ENCODE results near the gene USF1.
A peak's percentile ranks its signal among the peaks of the same experiment; 100 is the strongest.

USF1 gene

DNA sequence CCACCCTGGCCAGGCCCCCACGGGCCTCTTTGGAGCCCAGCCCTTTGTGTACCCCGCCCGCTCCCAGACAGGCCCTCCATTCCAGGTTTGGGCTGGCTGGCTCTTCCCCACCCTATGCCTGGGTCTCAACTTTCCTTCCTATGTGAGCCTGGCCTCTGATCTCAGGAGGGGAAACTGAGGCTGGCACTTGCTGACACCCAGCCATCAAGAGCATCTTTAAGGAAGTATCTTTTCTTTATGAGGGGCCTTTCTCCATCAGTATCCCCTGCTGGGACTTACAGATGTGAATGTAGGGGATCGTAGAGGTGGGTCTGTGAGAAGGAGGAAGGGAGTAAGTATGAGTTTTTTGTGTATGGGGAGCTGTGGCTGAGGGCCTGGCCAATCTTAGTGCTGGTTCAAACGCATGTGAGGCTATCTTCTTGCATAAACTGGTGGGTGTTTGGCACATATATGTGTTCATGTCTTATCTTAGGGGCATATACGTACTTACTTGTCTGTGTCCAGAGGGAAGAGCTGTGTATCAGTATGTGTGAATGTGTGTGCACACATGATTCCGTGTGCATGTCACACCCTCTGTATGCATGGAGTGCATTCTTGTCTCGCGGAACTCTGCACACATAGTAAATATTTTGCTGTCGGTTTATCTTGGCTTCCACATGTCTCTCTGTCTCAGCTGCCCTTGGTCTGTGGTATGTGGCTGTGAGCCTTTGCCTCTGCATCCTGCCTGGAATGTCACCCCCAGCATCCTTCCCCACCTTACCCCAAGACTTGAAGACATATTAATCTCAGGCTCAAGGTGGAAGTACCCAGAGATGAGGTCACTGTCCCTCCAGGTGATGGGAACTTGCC lies 38.2 kb upstream of the USF1 start:
- Mint-ChIP-seq H3K4me1 (ENCODE audit: low read depth) (peaks cover 4% of the 10 kb centered on the region), H3K27me3 (ENCODE audit: low read depth) (no peaks in the 10 kb centered on the region), H3K27ac (no peak overlapping the region), H3K4me3 (no peak overlapping the region), H3K9me3 (no peaks in the 10 kb centered on the region), H3K36me3 (ENCODE audit: low read depth) (no peaks in the 10 kb centered on the region)

DNA sequence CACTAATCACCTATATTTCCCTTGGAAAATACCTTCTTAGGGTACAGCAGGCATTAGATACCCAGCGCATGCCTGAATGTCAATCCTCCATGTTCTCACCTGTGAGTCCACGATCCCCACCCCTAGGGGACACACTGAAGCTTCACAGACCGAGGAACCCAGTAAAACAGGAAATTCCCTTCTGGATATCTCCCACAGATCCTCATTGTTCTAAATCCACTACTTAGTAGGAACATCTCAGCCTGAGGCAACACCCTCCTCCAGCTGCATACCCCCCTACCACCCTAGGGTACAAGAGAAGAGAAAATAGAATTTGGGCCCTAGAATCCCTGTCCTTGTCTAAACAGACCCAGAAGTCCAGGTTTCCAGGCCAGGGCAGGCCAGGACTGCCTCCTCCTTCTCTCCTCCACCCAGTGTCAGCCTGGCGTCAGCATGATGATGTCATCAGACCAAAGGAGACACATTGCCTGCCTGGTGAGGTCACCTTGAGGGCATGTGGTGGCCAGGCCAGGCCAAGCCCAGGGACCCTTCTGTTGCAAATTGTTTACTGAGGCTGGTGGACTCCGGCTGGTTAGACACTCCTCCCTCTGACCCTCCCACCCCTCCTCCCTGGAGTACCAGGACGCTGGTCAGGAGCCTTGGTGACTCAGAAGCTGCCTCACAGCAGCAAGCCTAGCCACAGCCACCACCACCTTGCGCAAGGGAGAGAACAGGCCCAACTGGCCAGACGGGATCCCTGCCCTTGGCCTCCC lies 37.4 kb upstream of the USF1 start:
- H3K4me3 Mint-ChIP-seq: no peak overlapping the region
- H3K36me3 Mint-ChIP-seq (ENCODE audit: low read depth): no peaks in the 10 kb centered on the region
- H3K4me1 Mint-ChIP-seq (ENCODE audit: low read depth): peaks cover 4% of the 10 kb centered on the region
- H3K27ac Mint-ChIP-seq: no peak overlapping the region
- H3K9me3 Mint-ChIP-seq: no peaks in the 10 kb centered on the region
- H3K27me3 Mint-ChIP-seq (ENCODE audit: low read depth): no peaks in the 10 kb centered on the region

DNA sequence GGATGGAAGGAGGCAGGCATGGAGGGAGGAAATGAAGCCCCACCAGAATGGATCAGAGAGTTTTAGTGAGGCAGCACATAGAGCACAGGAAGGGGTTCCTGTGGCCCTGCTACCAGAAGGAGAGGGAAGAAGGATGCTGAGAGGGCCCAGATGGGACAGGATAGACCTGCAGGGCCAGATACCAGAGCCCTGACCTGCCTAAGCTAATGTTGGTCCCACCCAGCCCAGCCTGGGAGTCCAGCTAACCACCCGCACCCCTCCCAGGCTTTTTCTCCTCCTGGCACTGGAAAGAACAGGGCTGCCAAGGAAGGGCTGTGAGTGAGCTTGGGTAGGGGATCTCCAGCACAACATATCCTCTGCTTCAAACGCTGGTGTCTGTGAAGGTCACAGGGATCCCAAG lies 36.7 kb upstream of the USF1 start:
- H3K4me1 Mint-ChIP-seq (ENCODE audit: low read depth): peaks cover 3% of the 10 kb centered on the region
- H3K27ac Mint-ChIP-seq: no peak overlapping the region
- no peaks in the 10 kb centered on the region for H3K27me3 Mint-ChIP-seq (ENCODE audit: low read depth)
- no peak overlapping the region for H3K4me3 Mint-ChIP-seq
- no peaks in the 10 kb centered on the region for H3K9me3 Mint-ChIP-seq
- H3K36me3 Mint-ChIP-seq (ENCODE audit: low read depth): no peaks in the 10 kb centered on the region

DNA sequence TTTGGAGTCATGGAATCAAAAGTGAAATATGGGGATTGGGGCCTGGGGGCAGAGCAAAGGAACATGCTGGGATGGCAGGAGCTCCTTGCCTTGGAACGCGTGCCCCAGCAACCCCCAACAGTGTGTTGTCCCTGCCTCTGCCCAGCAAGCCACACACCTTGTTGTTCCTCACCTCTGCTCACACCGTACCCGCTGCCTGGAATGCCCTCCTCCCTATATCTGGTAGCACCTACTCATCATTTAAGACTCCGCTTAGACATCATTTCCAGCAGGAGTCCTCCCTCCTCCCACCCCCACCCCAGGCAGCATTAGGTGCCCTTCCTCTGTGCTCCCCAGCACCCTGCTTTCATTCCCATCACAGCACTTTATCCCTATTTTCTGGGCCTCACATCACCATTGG lies 35.7 kb upstream of the USF1 start:
- H3K27me3 Mint-ChIP-seq (ENCODE audit: low read depth): no peaks in the 10 kb centered on the region
- H3K36me3 Mint-ChIP-seq (ENCODE audit: low read depth): no peaks in the 10 kb centered on the region
- H3K4me1 Mint-ChIP-seq (ENCODE audit: low read depth): peaks cover 3% of the 10 kb centered on the region
- no peak overlapping the region for H3K4me3 Mint-ChIP-seq
- H3K9me3 Mint-ChIP-seq: no peaks in the 10 kb centered on the region
- H3K27ac Mint-ChIP-seq: no peak overlapping the region

DNA sequence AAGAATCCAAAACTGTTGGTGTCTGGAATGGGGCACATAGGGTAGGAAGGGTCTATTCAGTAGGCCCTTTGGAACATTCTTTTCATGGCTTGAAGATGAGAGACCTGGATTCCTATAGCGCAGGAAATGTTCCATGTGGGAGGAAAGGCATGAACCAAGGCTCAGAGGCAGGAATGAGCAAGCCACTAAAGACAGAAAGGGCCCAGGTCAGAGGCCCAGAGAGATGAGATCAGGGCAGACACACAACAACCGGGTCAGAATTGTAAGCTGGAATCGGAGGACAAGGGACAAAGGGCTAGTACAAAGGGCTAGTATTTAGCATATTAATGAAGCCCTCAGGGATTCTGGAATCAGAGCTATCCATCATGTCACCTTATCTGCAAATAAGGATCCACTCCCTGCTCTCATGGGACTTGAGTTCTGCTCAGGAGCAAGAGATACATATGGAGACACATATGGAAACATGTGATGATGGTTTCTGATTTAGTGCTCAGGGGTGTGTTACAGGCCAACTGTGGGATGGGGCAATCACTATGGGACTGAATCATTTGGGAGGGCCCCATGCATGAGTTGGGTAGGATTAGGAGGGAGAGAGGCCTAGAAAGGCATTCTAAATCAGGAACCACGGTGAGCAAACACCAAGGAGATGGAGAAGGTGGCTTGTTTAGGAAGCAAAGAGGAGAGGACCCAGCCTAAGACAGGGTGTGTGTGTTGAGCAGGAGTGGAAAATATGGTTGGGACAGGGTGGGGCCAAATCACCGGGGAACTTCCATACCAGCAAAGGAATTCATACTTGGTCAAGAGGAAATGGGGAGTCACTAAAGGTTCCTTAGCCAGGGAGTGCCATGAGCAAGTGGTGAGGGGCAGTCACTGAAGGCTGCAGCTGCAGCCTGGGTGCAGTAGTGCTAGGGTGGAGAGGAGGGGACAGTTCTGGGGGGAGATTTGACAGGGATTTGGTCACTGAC lies 34.9 kb upstream of the USF1 start:
- Mint-ChIP-seq H3K9me3 (no peaks in the 10 kb centered on the region), H3K27me3 (ENCODE audit: low read depth) (no peaks in the 10 kb centered on the region), H3K4me1 (ENCODE audit: low read depth) (peaks cover 4% of the 10 kb centered on the region), H3K36me3 (ENCODE audit: low read depth) (no peaks in the 10 kb centered on the region), H3K4me3 (no peak overlapping the region), H3K27ac (no peak overlapping the region)

DNA sequence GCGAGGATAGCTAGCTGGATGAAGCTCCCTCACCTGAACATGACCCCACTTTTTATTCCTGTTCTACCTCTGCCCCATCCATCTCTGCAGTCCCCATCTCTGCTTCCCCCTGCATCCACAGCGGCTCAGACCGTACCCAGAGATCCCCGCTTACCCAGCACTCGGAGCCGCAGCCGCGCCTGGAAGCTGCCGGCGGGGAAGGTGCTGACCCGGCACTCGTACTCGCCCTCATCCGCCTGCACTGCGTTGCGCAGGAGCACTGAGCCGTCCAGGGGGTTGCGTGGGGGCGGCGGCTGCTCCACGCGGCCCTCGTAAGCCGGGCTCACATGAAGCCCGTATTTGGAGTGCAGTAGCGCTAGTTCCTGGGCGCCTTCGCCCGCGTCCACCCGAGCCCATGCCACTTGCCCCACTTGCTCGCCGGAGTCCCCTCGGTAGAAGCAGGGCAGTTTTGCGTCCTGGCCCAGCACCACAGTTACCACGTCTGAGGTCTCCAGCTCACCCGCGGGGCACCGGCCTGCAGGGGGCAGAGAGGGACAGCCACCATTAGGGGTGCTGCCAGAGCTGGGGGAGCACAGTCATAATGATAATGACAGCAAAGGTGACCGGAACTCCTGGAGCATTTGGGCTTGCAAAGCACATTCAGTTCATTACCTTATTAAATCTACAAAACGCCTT lies 33.8 kb upstream of the USF1 start:
- Mint-ChIP-seq H3K27ac (no peak overlapping the region), H3K4me1 (ENCODE audit: low read depth) (peaks cover 4% of the 10 kb centered on the region), H3K27me3 (ENCODE audit: low read depth) (no peaks in the 10 kb centered on the region), H3K9me3 (no peaks in the 10 kb centered on the region), H3K4me3 (no peak overlapping the region), H3K36me3 (ENCODE audit: low read depth) (no peaks in the 10 kb centered on the region)

DNA sequence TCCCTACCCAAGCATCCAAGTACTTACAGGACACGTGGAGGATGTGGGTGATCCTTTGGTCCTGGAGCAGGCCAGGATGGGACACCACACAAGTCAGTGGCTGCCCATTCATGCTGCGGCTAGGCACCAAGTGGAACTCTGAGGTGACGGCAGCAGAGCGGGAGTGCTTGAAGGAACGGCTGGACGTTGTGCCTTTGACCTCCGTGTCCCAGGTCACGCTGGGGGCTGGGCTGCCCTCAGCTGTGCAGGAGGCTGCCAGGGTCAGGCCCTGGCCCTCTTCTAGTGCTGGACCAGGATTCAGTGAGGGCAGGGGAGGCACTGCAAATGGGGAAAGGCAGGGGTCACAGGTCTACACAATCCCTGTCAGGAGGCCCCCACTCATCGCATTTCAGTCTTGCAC lies 31.6 kb upstream of the USF1 start:
- no peaks in the 10 kb centered on the region for H3K27me3 Mint-ChIP-seq (ENCODE audit: low read depth)
- H3K36me3 Mint-ChIP-seq (ENCODE audit: low read depth): no peaks in the 10 kb centered on the region
- peaks cover 12% of the 10 kb centered on the region for H3K4me1 Mint-ChIP-seq (ENCODE audit: low read depth)
- no peak overlapping the region for H3K4me3 Mint-ChIP-seq
- H3K27ac Mint-ChIP-seq: no peak overlapping the region
- H3K9me3 Mint-ChIP-seq: no peaks in the 10 kb centered on the region

DNA sequence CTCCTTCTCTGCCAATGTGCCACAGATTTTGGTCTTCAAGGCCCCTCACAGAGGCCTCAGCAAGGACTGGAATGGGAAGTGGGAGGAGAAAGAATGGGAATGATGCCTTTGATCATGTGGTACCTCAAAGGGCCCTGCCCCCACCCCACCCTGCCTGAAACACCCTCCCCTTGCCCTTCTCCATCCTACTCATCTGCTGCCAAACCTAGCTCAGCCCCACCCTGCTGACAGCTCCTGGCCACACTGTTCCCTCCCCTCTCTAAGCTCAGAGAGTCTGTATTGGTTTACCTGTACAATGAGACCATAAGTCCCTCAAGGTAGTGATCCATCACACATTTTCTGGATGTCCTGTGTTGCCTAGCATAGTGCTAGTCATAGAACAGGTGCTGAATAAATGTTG lies 30.6 kb upstream of the USF1 start:
- no peak overlapping the region for H3K4me3 Mint-ChIP-seq
- no peaks in the 10 kb centered on the region for H3K36me3 Mint-ChIP-seq (ENCODE audit: low read depth)

DNA sequence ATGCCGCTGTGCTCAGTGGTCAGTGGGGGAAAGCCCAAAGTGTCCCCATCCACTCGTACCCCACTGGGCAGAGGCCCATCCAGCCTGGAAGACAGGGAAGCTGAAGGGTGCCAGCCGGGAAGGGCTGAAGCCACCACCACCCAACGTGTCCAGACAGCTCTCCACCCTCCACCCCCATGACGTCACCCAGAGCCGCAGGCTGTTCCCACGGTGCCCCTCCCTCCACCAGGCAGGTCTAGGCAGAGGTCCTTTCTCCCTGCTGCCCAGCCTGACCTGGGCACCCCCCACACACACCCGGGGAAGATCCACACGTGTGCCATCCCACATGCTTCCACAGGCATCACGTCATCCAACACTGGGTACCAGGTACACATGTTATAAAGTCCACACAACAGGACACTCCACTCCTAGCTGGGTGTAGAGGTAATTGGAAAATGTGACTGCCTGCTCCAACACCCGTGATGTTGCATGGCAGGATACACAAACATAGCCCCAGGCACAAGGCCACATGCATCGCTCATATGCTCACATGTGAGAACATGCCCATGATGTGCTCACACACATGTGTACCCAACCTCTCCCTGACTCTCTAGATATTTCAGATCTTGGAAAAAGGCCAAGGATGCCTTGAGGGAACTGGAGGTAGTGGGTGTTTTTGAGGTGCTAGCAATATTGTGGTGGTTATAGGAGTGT lies 29.0 kb upstream of the USF1 start:
- no peak overlapping the region for H3K4me3 Mint-ChIP-seq
- H3K4me1 Mint-ChIP-seq (ENCODE audit: low read depth): peaks cover 30% of the 10 kb centered on the region
- no peak overlapping the region for H3K27ac Mint-ChIP-seq
- no peaks in the 10 kb centered on the region for H3K9me3 Mint-ChIP-seq
- H3K36me3 Mint-ChIP-seq (ENCODE audit: low read depth): no peaks in the 10 kb centered on the region
- H3K27me3 Mint-ChIP-seq (ENCODE audit: low read depth): no peaks in the 10 kb centered on the region

More for the DNA sequence above, 30.6 kb upstream of the USF1 start:
- no peaks in the 10 kb centered on the region for H3K27me3 Mint-ChIP-seq (ENCODE audit: low read depth)
- H3K9me3 Mint-ChIP-seq: no peaks in the 10 kb centered on the region
- H3K4me1 Mint-ChIP-seq (ENCODE audit: low read depth): peaks cover 18% of the 10 kb centered on the region
- no peak overlapping the region for H3K27ac Mint-ChIP-seq

DNA sequence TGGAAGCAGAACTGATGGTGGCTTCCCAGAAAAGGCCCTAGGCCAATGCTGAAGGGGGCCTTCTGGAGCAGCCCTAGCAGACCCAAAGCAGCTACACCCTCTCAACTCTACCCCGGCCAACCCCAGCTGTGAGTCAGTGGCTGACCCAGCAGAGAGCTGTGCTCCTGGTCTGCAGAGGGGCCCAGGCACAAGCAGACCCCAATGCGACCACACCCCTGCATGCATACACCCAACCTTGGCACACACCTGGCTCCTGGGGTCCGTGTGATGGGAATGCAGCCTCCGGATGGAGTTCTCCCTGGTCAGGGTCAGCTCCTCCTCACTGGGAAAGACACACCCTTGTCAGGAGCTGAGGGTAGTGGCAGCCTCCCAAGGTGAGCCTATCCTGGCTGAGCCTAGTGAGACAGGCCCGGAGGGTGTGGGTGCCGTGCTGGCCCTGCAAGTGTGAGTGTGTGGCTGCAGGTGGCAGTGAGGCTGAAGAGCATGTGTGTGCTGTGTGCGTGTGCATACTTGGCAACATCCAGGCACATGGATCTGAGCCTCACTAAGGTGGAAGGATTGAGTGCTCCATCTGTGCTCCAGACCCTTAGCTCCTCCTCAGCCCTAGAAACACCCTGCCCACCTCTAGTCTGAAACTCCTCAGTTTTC lies 27.8 kb upstream of the USF1 start:
- Mint-ChIP-seq H3K27me3 (ENCODE audit: low read depth) (no peaks in the 10 kb centered on the region), H3K36me3 (ENCODE audit: low read depth) (peaks cover 6% of the 10 kb centered on the region), H3K4me1 (ENCODE audit: low read depth) (peaks cover 32% of the 10 kb centered on the region), H3K9me3 (no peaks in the 10 kb centered on the region), H3K27ac (no peak overlapping the region), H3K4me3 (no peak overlapping the region)

DNA sequence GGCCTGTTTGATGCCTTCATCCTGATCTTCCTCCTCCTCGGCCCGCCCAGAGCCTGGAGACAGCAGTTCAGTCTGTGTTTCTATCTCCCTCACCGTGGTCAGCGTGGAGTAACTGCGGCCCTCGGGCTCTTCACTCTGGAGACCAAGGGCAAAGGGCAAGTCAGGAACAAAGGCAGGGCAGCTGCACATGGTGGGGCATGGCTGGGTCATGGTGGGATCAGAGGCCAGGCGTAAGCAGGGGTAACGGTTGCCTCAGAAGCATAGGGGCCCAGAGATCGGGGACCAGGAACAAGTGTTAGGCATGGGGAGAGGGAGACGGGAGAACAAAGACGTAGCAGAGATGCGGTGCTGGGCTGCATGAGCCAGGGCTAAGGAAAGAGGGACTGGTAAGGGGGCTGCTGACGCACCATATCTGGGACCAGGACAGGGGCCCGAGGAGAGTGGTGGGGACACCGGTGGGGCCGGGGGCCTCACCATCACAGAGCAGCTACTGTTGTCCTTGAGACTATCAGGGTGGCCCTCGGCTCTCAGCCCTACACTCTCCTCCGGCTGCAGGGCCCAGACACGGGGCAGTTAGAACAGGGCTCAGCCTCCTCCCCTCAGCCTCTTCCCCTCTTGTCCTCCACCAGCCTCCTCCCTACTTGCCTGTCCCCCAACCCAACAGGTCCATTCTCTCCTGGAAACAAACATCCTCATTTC lies 27.1 kb upstream of the USF1 start:
- Mint-ChIP-seq H3K9me3 (no peaks in the 10 kb centered on the region), H3K4me3 (no peak overlapping the region), H3K27ac (no peak overlapping the region), H3K4me1 (ENCODE audit: low read depth) (peaks cover 37% of the 10 kb centered on the region), H3K27me3 (ENCODE audit: low read depth) (no peaks in the 10 kb centered on the region), H3K36me3 (ENCODE audit: low read depth) (peaks cover 12% of the 10 kb centered on the region)

DNA sequence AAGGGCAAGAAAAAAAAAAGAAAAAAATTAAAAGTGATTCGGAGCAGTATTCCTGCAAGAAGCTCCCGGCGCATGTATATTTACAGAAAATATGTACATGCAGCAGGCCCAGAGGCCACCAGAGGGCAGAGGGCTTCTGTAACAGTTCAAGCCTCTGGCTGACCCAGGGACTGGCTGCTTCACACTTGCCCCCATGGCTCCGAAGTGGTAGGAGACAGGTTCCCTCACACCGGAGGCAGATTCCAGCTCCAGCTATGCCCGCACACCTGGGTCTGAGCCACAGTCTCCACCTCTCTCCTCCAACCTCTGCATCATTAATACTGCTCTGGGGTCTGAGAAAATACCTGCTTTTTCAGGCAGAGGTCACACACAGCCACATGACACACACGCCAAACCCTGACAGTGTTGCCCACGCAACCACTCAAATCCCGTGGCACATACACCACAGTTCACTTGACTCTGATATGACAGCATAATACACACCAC lies 26.2 kb upstream of the USF1 start:
- Mint-ChIP-seq H3K4me1 (ENCODE audit: low read depth) (peaks cover 44% of the 10 kb centered on the region), H3K36me3 (ENCODE audit: low read depth) (peaks cover 20% of the 10 kb centered on the region), H3K27me3 (ENCODE audit: low read depth) (no peaks in the 10 kb centered on the region), H3K9me3 (no peaks in the 10 kb centered on the region), H3K4me3 (no peak overlapping the region), H3K27ac (peak overlapping the region; percentile 15)
